Subcutaneous adipose tissue (tissue), 4 donors: Measurements from ENCODE around the gene SPCS3. TPM values are rescaled to one million over a fixed set of nuclear protein-coding genes. Genes with fewer than 3 reads are reported as not detected.

Experiments
- CTCF ChIP-seq: fragments of 450-650 bp; IDR thresholded peaks from one replicate; pipeline ENCODE4 v1.5.1; 2016; ENCODE audit warnings: low read depth, mild to moderate bottlenecking, control low read depth, antibody characterized with exemption, moderate library complexity
- total RNA-seq, 4 donors: library from RNA; depleted of rRNA; stranded (reverse); fragments of >200 nt; gene quantifications; one replicate each; pipeline ENCODE4 v1.1.0, GENCODE V29; 2016

Gene SPCS3
- total RNA-seq, 4 donors from 2014 or later, result 47.3 to 102 (median 59.9) TPM

- TF ChIP-seq CTCF, result no peak
Measured at GRCh38 chr4:176277162-176277904, 42.4 kb upstream of the SPCS3 start.

GRCh38 chr4:176286728-176287127 lies 33.0 kb upstream of the SPCS3 start:
- TF ChIP-seq CTCF, result no peak

- TF ChIP-seq CTCF, result no peak
Measured at GRCh38 chr4:176287546-176287945, 32.2 kb upstream of the SPCS3 start.

GRCh38 chr4:176288020-176288419 lies 31.7 kb upstream of the SPCS3 start:
- no peak for TF ChIP-seq CTCF

- TF ChIP-seq CTCF, result no peak
Measured at GRCh38 chr4:176289561-176289960, 30.2 kb upstream of the SPCS3 start.

- no peak for TF ChIP-seq CTCF
Measured at GRCh38 chr4:176290520-176290919, 29.2 kb upstream of the SPCS3 start.

- TF ChIP-seq CTCF, result no peak
Measured at GRCh38 chr4:176291748-176292147, 28.0 kb upstream of the SPCS3 start.
